Fibroblast of lung (primary cell): ENCODE results near the gene ZW10. TPM values are rescaled to one million over a fixed set of nuclear protein-coding genes. Genes with fewer than 3 reads are reported as not detected.
A peak's percentile ranks its signal among the peaks of the same experiment; 100 is the strongest.

Experiments used
- DNase-seq, 2 donors: peaks; one replicate each; pipeline versions ENCODE4 v3.0.0 to v3.0.0-alpha.2; 2010; ENCODE audit warnings: low read depth in 2 of 2
- H2AFZ ChIP-seq: 2 replicates; pipeline ENCODE4 v1.5.1; 2012; ENCODE audit warnings: low read length, control low read depth, inconsistent platforms
- H3K27ac ChIP-seq: 2 replicates; pipeline ENCODE4 v1.5.1; 2011; ENCODE audit warnings: low read length, control low read depth; ENCODE audit not compliant: insufficient read depth
- H3K27me3 ChIP-seq: 2 replicates; pipeline ENCODE4 v1.5.1; 2011; ENCODE audit warnings: mild to moderate bottlenecking, low read length; ENCODE audit not compliant: control insufficient read depth, insufficient read depth
- H3K36me3 ChIP-seq: 2 replicates; pipeline ENCODE4 v1.5.1; 2011; ENCODE audit warnings: low read length; ENCODE audit not compliant: control insufficient read depth, insufficient read depth
- H3K4me1 ChIP-seq: 2 replicates; pipeline ENCODE4 v1.5.1; 2011; ENCODE audit warnings: low read length; ENCODE audit not compliant: control insufficient read depth, insufficient read depth; ENCODE audit errors: extremely low read depth
- H3K4me2 ChIP-seq: 2 replicates; pipeline ENCODE4 v1.5.1; 2011; ENCODE audit warnings: low read length, control low read depth; ENCODE audit not compliant: insufficient read depth; ENCODE audit errors: extremely low read depth
- H3K4me3 ChIP-seq, 4 experiments: fragments of 200-600 bp in 1 of 4; sonication (generic) in 1 of 4; replicated peaks in 1 of 4; 2 replicates each; pipeline ENCODE4 v1.5.1; 2011 to 2016; ENCODE audit warnings: low read length in 4 of 4, low read depth in 3 of 4, mild to moderate bottlenecking in 3 of 4, control low read depth in 2 of 4, inconsistent platforms in 1 of 4, mixed read lengths in 1 of 4; ENCODE audit not compliant: insufficient read depth in 1 of 4; ENCODE audit errors: control extremely low read depth in 1 of 4
- H3K79me2 ChIP-seq: 2 replicates; pipeline ENCODE4 v1.5.1; 2012; ENCODE audit warnings: mild to moderate bottlenecking, low read length, inconsistent platforms; ENCODE audit not compliant: control insufficient read depth, insufficient read depth
- H3K9ac ChIP-seq: 2 replicates; pipeline ENCODE4 v1.5.1; 2011; ENCODE audit warnings: mild to moderate bottlenecking, low read length, control low read depth; ENCODE audit not compliant: insufficient read depth
- H3K9me3 ChIP-seq: 2 replicates; pipeline ENCODE4 v1.5.1; 2012; ENCODE audit warnings: low read depth, low read length; ENCODE audit not compliant: control insufficient read depth, insufficient read depth
- H4K20me1 ChIP-seq: 2 replicates; pipeline ENCODE4 v1.5.1; 2011; ENCODE audit warnings: low read length; ENCODE audit not compliant: control insufficient read depth, insufficient read depth; ENCODE audit errors: extremely low read depth
- CTCF ChIP-seq, 2 donors: IDR thresholded peaks in 1 of 2; conservative IDR thresholded peaks in 1 of 2; 1 replicate in 1 of 2; 2 replicates in 1 of 2; pipeline ENCODE4 v1.5.1; 2011 to 2012; ENCODE audit warnings: low read length in 2 of 2, control low read depth in 1 of 2, inconsistent platforms in 1 of 2, low read depth in 1 of 2, mild to moderate bottlenecking in 1 of 2
- EZH2 ChIP-seq: IDR thresholded peaks from 2 replicates; pipeline ENCODE4 v1.5.1; 2012; ENCODE audit warnings: low read length, control low read depth, mild to moderate bottlenecking; ENCODE audit errors: missing control alignments
- polyA plus RNA-seq, 2 donors: library from polyadenylated mRNA; depleted of rRNA in 1 of 2; stranded (reverse) in 1 of 2; unstranded in 1 of 2; fragments of >200 nt; gene quantifications; 2 replicates each; pipeline ENCODE4 v1.2.1, GENCODE V29; 2011 to 2012; ENCODE audit warnings: missing spikeins in 1 of 2
- total RNA-seq: library from RNA; depleted of rRNA; stranded (reverse); fragments of >200 nt; gene quantifications from 2 replicates; pipeline ENCODE4 v1.2.1, GENCODE V29; 2014

Gene ZW10
- total and polyA plus RNA-seq, 2 donors (not counting 1 experiment from before 2014, with no cell fraction given) = 13.5 to 15.4 TPM

- Histone ChIP-seq H4K20me1 (no peaks in the 10 kb centered on the region), H3K4me2 (peak overlapping the region; percentile 10), H3K27me3 (peaks cover 4% of the 10 kb centered on the region), H3K36me3 (no peaks in the 10 kb centered on the region), H3K4me3 (no peak overlapping the region), H3K4me1 (no peaks in the 10 kb centered on the region), H3K27ac (no peak overlapping the region), H3K9ac (no peak overlapping the region), H3K9me3 (no peaks in the 10 kb centered on the region), H2AFZ (no peak overlapping the region), H3K79me2 (peaks cover 2% of the 10 kb centered on the region)
- peak in 1 of 2 donors; percentile 56 for DNase-seq
- TF ChIP-seq EZH2 = no peak
- TF ChIP-seq CTCF (conservative IDR thresholded peaks at IDR 0.05 in 1 of 2, IDR thresholded peaks at IDR 0.05 in 1 of 2; ENCODE audit: low read depth in 1 of 2, low read length in 2 of 2) = no peak
Observed at GRCh38 chr11:113778111-113778910, 4.8 kb upstream of the ZW10 start.

- DNase-seq = no peak
- peaks cover 22% of the 10 kb centered on the region for H3K79me2 ChIP-seq
- peak overlapping the region; percentile 93 for H3K27ac ChIP-seq
- H3K36me3 ChIP-seq = no peaks in the 10 kb centered on the region
- peaks cover 6% of the 10 kb centered on the region for H3K4me1 ChIP-seq
- TF ChIP-seq CTCF (conservative IDR thresholded peaks at IDR 0.05 in 1 of 2, IDR thresholded peaks at IDR 0.05 in 1 of 2; ENCODE audit: low read depth in 1 of 2, low read length in 2 of 2) (no peak), EZH2 (no peak)
- no peak overlapping the region for H2AFZ ChIP-seq
- H3K9ac ChIP-seq = no peak overlapping the region
- H3K4me2 ChIP-seq = peak overlapping the region; percentile 17
- H3K27me3 ChIP-seq = no peaks in the 10 kb centered on the region
- no peaks in the 10 kb centered on the region for H3K9me3 ChIP-seq
- H3K4me3 ChIP-seq = peak overlapping the region; percentile 48 to 100 (median 98)
- H4K20me1 ChIP-seq = no peaks in the 10 kb centered on the region
Observed at GRCh38 chr11:113774174-113774503, 647 bp upstream of the ZW10 start.

GRCh38 chr11:113773092-113773415, 438 bp downstream of the ZW10 start:
- Histone ChIP-seq H3K4me3 (peak overlapping the region; percentile 95 to 100 (median 99)), H3K4me2 (peak overlapping the region; percentile 71), H2AFZ (peak overlapping the region; percentile 90), H3K9ac (peak overlapping the region; percentile 93), H3K79me2 (peaks cover 22% of the 10 kb centered on the region), H3K27ac (peak overlapping the region; percentile 93), H3K36me3 (no peaks in the 10 kb centered on the region), H4K20me1 (no peaks in the 10 kb centered on the region), H3K9me3 (no peaks in the 10 kb centered on the region), H3K27me3 (no peaks in the 10 kb centered on the region), H3K4me1 (peaks cover 6% of the 10 kb centered on the region)
- peak; percentile 20 to 49 for DNase-seq
- TF ChIP-seq CTCF (conservative IDR thresholded peaks at IDR 0.05 in 1 of 2, IDR thresholded peaks at IDR 0.05 in 1 of 2; ENCODE audit: low read depth in 1 of 2, low read length in 2 of 2) (no peak), EZH2 (no peak)
